Esophagus muscularis mucosa (tissue), 4 donors: ENCODE measurements around the gene MPPED1. TPM values are rescaled to one million over a fixed set of nuclear protein-coding genes. Genes with fewer than 3 reads are reported as not detected.

Source experiments
- DNase-seq: peaks from one replicate; pipeline ENCODE4 v3.0.0-alpha.2; 2017; ENCODE audit errors: extremely low spot score
- H3K27ac ChIP-seq, 4 donors: fragments of 200-600 bp; sonication (generic); replicated peaks in 1 of 4; 1 replicate in 3 of 4; 2 replicates in 1 of 4; pipeline ENCODE4 v1.5.1; 2016 to 2019; ENCODE audit warnings: mild to moderate bottlenecking in 1 of 4
- H3K27me3 ChIP-seq, 4 donors: fragments of 200-600 bp; sonication (generic); one replicate each; pipeline versions ENCODE4 v1.5.1 to v1.6.0; 2016 to 2019
- H3K36me3 ChIP-seq, 4 donors: fragments of 200-600 bp; sonication (generic); one replicate each; pipeline ENCODE4 v1.5.1; 2016 to 2019
- H3K4me1 ChIP-seq, 4 donors: fragments of 200-600 bp; sonication (generic); one replicate each; pipeline ENCODE4 v1.5.1; 2016 to 2019
- H3K4me3 ChIP-seq, 4 donors: fragments of 200-600 bp; sonication (generic); 1 replicate in 2 of 4; 2 replicates in 2 of 4; pipeline ENCODE4 v1.5.1; 2016 to 2019; ENCODE audit warnings: mild to moderate bottlenecking in 4 of 4, moderate library complexity in 1 of 4
- H3K9me3 ChIP-seq, 4 donors: fragments of 200-600 bp; sonication (generic); 1 replicate in 3 of 4; 2 replicates in 1 of 4; pipeline ENCODE4 v1.5.1; 2016 to 2019
- EP300 ChIP-seq: sonication (generic); formaldehyde crosslinking; IDR thresholded peaks from one replicate; pipeline ENCODE4 v1.6.1; 2017; ENCODE audit warnings: antibody characterized with exemption
- POLR2A ChIP-seq: fragments of 450-650 bp; IDR thresholded peaks from one replicate; pipeline ENCODE4 v1.6.1; 2017; ENCODE audit warnings: antibody characterized with exemption, moderate library complexity, mild to moderate bottlenecking, low read depth
- POLR2AphosphoS5 ChIP-seq, 2 donors: sonication (generic); formaldehyde crosslinking; IDR thresholded peaks; one replicate each; pipeline ENCODE4 v1.6.1; 2017; ENCODE audit warnings: antibody characterized with exemption in 2 of 2
- WGBS: methylation state at CpG from one replicate; pipeline ENCODE4 v1.1.5; 2018; 5-methylcytosine and 5-hydroxymethylcytosine counted together
- intact Hi-C: fragments of 100-400 bp; cut with DNase I; formaldehyde crosslinking; loops from one replicate; pipeline ENCODE4 v1.15.1; 2023
- total RNA-seq, 4 donors: library from RNA; depleted of rRNA; stranded (reverse); fragments of >200 nt; gene quantifications; one replicate each; pipeline versions ENCODE4 v1.1.0 to v1.2.1, GENCODE V29; 2016
- TF ChIP-seq, protein P1 (sequence below), 3 experiments: fragments of 200-600 bp in 2 of 3; fragments of 450-650 bp in 1 of 3; sonication (generic) in 2 of 3; IDR thresholded peaks; one replicate each; pipeline ENCODE4 v1.5.1; 2017 to 2019; ENCODE audit warnings: antibody characterized with exemption in 3 of 3, mild to moderate bottlenecking in 2 of 3, moderate library complexity in 1 of 3

MPPED1 gene
- total RNA-seq, 4 donors from 2014 or later, result not detected

DNA sequence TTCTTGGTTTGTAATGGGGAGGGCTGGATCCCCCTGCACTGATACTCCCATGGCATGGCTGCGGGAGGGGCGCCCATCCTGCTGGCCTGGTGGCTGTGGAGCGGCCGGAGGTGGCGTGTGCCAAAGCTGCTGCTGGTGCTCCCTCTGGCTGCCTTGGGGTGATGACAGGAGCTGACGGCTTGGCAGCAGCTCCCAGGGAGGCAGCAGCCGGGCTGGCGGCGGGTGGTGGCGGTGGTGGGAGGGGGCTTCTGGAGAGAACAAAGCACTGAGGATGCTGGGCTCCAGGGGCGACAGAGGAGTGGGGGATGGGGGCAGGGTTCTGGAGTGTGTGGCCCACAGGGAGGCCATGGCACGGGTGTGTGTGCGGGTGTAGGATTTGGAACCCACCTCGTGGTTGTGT is 11.4 kb upstream of the MPPED1 start:
- Histone ChIP-seq H3K27me3 (peaks cover 0 to 49% (median 0%) of the 10 kb centered on the region in 4 donors), H3K27ac (no peak overlapping the region), H3K4me1 (no peaks in the 10 kb centered on the region), H3K4me3 (no peak overlapping the region), H3K36me3 (no peaks in the 10 kb centered on the region), H3K9me3 (peaks cover 0 to 7% (median 0%) of the 10 kb centered on the region in 4 donors)
- intact Hi-C loops, result no loop called here
- no peak for DNase-seq
- 76% methylated on average over 8 of the region's 14 CpGs for WGBS
- no peak for TF ChIP-seq EP300
- TF ChIP-seq POLR2AphosphoS5 (IDR thresholded peaks at IDR 0.05), result no peak
- TF ChIP-seq POLR2A, result no peak
- TF ChIP-seq, protein P1, sequence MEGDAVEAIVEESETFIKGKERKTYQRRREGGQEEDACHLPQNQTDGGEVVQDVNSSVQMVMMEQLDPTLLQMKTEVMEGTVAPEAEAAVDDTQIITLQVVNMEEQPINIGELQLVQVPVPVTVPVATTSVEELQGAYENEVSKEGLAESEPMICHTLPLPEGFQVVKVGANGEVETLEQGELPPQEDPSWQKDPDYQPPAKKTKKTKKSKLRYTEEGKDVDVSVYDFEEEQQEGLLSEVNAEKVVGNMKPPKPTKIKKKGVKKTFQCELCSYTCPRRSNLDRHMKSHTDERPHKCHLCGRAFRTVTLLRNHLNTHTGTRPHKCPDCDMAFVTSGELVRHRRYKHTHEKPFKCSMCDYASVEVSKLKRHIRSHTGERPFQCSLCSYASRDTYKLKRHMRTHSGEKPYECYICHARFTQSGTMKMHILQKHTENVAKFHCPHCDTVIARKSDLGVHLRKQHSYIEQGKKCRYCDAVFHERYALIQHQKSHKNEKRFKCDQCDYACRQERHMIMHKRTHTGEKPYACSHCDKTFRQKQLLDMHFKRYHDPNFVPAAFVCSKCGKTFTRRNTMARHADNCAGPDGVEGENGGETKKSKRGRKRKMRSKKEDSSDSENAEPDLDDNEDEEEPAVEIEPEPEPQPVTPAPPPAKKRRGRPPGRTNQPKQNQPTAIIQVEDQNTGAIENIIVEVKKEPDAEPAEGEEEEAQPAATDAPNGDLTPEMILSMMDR (IDR thresholded peaks at IDR 0.05), result no peak

DNA sequence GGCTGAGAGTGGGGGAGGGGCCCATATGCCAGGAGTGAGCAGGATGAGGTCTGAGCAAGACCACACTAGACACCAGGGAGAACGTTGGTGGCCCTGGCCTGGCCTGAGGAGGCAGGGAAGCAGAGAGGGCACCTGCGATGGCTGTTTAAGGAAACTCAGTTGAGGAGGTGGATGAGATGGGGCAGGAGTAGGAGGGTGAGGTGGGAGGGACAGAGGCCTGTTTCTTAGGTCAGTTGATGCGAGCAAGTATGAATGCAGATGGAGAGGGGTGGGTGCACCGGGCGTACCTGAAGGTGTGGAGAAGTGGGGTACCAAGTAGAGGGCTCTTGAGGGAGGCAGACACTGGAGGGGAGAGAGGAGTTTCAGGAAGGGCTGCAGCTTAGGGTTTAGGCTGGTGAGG is 10.6 kb upstream of the MPPED1 start:
- Histone ChIP-seq H3K4me3 (no peak overlapping the region), H3K27ac (no peak overlapping the region), H3K36me3 (no peaks in the 10 kb centered on the region), H3K4me1 (no peaks in the 10 kb centered on the region), H3K9me3 (peaks cover 0 to 7% (median 0%) of the 10 kb centered on the region in 4 donors), H3K27me3 (peaks cover 0 to 50% (median 0%) of the 10 kb centered on the region in 4 donors)
- TF ChIP-seq POLR2AphosphoS5 (IDR thresholded peaks at IDR 0.05), result no peak
- TF ChIP-seq POLR2A, result no peak
- TF ChIP-seq EP300, result no peak
- TF ChIP-seq, protein P1 (IDR thresholded peaks at IDR 0.05), result no peak
- no peak for DNase-seq
- 82% methylated on average over 5 of the region's 5 CpGs for WGBS
- intact Hi-C loops, result no loop called here

DNA sequence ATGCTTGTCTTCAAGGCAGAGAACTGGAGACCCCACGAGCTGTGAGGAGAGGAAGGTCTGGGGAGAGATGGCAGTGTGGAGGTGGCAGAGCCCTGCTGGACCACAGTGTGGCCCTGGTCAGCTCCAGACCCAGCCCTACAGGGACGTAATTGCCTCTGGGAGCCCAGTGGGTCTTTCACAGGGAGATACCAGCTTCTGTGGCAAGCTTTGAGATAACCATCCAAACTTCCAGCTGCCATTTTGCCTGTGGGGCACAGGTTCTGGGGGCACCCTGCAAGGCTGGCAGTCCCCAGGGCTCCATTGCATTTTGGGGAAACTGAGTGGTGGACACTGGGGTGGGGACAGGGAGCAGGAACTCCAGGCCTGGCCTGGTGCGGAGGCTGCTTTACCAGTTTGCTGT is 10.2 kb upstream of the MPPED1 start:
- WGBS, result 88% methylated on average over 3 of the region's 3 CpGs
- no peak overlapping the region for H3K4me3 ChIP-seq
- H3K36me3 ChIP-seq, result no peaks in the 10 kb centered on the region
- peaks cover 0 to 50% (median 0%) of the 10 kb centered on the region in 4 donors for H3K27me3 ChIP-seq
- no peak overlapping the region for H3K27ac ChIP-seq
- H3K9me3 ChIP-seq, result peaks cover 0 to 7% (median 0%) of the 10 kb centered on the region in 4 donors
- no peak for DNase-seq
- TF ChIP-seq, protein P1 (IDR thresholded peaks at IDR 0.05), result no peak
- no peak for TF ChIP-seq EP300
- no peaks in the 10 kb centered on the region for H3K4me1 ChIP-seq
- intact Hi-C loops, result no loop called here

DNA sequence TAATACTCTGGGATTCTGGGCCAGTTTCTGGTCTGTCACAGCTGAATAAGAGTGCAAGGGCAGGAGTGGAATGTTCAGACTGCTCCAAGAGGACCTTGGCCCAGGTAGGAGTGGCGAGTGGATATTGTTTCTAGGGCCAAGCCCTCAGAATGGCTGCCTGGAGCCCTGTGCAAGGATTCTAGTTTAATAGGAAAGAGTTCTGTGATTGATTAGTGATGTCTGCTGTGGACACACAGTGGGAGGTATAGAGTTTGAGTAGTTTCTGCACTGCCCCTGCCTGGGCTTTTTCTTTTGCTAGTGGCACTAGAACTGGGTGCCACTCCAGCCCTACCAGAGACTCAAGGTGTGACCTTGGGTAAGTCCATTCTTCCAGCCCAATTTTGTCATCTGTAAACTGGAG is 9.7 kb upstream of the MPPED1 start:
- TF ChIP-seq, protein P1 (IDR thresholded peaks at IDR 0.05), result no peak
- TF ChIP-seq POLR2A (no peak), EP300 (no peak), POLR2AphosphoS5 (IDR thresholded peaks at IDR 0.05) (no peak)
- 50% methylated on average over 1 of the region's 1 CpG for WGBS
- DNase-seq, result no peak
- Histone ChIP-seq H3K4me1 (no peaks in the 10 kb centered on the region), H3K4me3 (no peak overlapping the region), H3K27ac (no peak overlapping the region), H3K36me3 (no peaks in the 10 kb centered on the region), H3K27me3 (peaks cover 0 to 50% (median 0%) of the 10 kb centered on the region in 4 donors), H3K9me3 (peaks cover 0 to 7% (median 0%) of the 10 kb centered on the region in 4 donors)
- intact Hi-C loops, result no loop called here
